BLaER1 (cell line): ENCODE data around the gene TM4SF5.
A peak's percentile ranks its signal among the peaks of the same experiment; 100 is the strongest.

Source experiments
- H3K27ac ChIP-seq: shearing (Covaris generic); formaldehyde crosslinking; 2 replicates; pipeline ENCODE4 v1.8.1; 2022
- H3K27me3 ChIP-seq: shearing (Covaris generic); formaldehyde crosslinking; 2 replicates; pipeline ENCODE4 v1.8.1; 2022
- H3K36me3 ChIP-seq: shearing (Covaris generic); formaldehyde crosslinking; 2 replicates; pipeline ENCODE4 v1.8.1; 2022
- H3K4me1 ChIP-seq: shearing (Covaris generic); formaldehyde crosslinking; 2 replicates; pipeline ENCODE4 v1.8.1; 2022
- H3K4me2 ChIP-seq: shearing (Covaris generic); formaldehyde crosslinking; 2 replicates; pipeline ENCODE4 v1.8.1; 2022
- H3K4me3 ChIP-seq: shearing (Covaris generic); formaldehyde crosslinking; 2 replicates; pipeline ENCODE4 v1.8.1; 2022
- H3K9ac ChIP-seq: shearing (Covaris generic); formaldehyde crosslinking; 2 replicates; pipeline ENCODE4 v1.8.1; 2022
- H3K9me3 ChIP-seq: shearing (Covaris generic); formaldehyde crosslinking; 2 replicates; pipeline ENCODE4 v1.8.1; 2022
- H4K20me1 ChIP-seq: shearing (Covaris generic); formaldehyde crosslinking; 2 replicates; pipeline ENCODE4 v1.8.1; 2022
- Cebpa-rat ChIP-seq: shearing (Covaris generic); IDR thresholded peaks from 2 replicates; pipeline ENCODE4 v1.8.1; 2022

TM4SF5 gene

DNA sequence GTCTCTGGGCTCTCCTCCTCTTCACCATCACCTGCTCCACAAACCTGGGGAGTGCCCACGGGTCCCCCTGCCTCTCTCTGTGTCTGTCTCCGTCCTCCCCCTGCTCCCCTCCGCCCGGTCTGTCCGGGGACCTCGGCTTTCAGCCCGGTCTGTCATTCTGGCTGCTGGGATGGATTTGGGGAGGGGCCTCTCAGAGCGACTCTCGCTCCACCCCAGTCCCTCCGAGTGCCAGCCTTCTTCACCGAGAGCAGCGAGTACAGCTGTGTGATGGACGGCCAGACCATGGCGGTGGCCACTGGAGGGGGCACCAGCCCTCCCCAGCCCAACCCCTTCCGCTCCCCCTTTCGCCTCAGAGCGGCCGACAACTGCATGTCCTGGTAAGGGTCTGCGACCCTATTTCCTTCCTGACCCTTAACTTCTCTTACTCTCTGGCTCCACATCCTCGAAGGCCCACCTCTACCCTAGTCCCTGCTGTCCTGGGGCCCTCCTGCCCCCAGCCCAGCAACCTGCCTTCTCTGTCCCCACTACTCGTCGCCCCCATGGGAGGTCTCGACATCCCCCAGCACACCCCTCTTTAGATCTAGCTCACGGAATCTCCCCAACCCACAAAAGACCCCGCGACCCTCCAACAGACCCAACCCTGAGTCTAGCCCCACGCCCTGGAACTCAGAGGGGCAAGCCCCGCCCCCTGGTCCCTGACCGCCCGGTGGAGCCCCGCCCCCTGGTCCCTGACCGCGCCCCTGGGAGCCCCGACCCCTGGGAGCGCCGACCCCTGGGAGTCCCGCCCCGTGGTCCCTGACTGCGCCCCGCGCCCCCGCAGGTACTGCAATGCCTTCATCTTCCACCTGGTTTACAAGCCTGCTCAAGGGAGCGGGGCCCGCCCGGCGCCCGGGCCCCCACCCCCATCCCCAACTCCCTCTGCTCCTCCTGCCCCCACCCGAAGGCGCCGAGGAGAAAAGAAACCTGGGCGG is 26.4 kb upstream of the TM4SF5 start:
- Histone ChIP-seq H3K9ac (no peak overlapping the region), H3K27me3 (peaks cover 27% of the 10 kb centered on the region), H3K4me3 (no peak overlapping the region), H3K4me1 (peaks cover 70% of the 10 kb centered on the region), H3K36me3 (no peaks in the 10 kb centered on the region), H3K27ac (no peak overlapping the region), H3K9me3 (no peaks in the 10 kb centered on the region), H4K20me1 (peaks cover 5% of the 10 kb centered on the region; the same call in 1 of the 2 replicates), H3K4me2 (no peak overlapping the region)
- TF ChIP-seq Cebpa-rat = no peak

GRCh38 chr17:4747847-4748246 is 23.8 kb upstream of the TM4SF5 start:
- H4K20me1 ChIP-seq = no peaks in the 10 kb centered on the region
- no peak overlapping the region for H3K9ac ChIP-seq
- H3K4me2 ChIP-seq = peak overlapping the region; percentile 66
- no peaks in the 10 kb centered on the region for H3K36me3 ChIP-seq
- H3K27ac ChIP-seq = peak overlapping the region; percentile 52
- peak overlapping the region; percentile 13 for H3K4me3 ChIP-seq
- no peaks in the 10 kb centered on the region for H3K9me3 ChIP-seq
- TF ChIP-seq Cebpa-rat = no peak
- peaks cover 1% of the 10 kb centered on the region; the same call in 1 of the 2 replicates for H3K27me3 ChIP-seq
- peaks cover 74% of the 10 kb centered on the region for H3K4me1 ChIP-seq

DNA sequence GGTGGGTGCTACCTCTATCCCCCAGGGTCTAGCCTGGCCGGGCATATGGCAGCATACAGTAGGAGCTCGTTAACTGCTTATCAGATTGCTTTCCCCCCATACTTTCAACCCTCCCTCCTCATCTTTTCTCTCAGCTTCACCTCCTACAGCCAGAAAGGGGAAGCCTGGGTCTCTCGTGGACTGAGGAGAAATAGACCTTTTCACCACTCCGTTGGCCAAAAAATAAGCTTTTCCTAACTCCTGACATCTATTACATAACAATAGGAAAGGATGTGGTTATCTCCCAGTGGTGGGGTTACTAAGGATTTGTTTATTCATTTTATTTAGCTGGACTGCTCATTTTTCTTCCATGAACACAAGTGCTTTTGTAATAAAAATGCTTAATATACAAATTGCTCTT is 23.0 kb upstream of the TM4SF5 start:
- no peaks in the 10 kb centered on the region for H3K27me3 ChIP-seq
- H3K4me1 ChIP-seq = peaks cover 65% of the 10 kb centered on the region
- peak overlapping the region; percentile 66 for H3K4me2 ChIP-seq
- H3K9ac ChIP-seq = no peak overlapping the region
- no peak for TF ChIP-seq Cebpa-rat
- H4K20me1 ChIP-seq = no peaks in the 10 kb centered on the region
- H3K9me3 ChIP-seq = no peaks in the 10 kb centered on the region
- H3K36me3 ChIP-seq = no peaks in the 10 kb centered on the region
- H3K4me3 ChIP-seq = no peak overlapping the region
- H3K27ac ChIP-seq = peak overlapping the region; percentile 52

DNA sequence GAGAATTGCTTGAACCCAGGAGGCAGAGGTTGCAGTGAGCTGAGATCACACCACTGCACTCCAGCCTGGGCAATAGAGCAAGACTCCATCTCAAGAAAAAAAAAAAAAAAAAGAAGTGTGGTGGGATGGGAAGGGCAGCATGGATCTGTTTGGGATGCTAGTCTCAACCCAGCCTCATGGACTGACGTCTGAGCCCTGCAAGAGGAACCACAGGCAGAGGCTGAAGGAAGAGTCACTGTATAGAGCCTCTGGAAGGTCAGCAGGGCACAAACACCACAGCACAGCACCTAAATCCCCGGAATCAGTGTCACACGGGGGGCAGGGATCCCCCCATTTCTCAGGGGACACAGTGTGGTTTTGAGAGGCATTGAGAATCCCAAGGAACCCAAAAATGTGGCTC is 21.1 kb upstream of the TM4SF5 start:
- H3K27ac ChIP-seq = no peak overlapping the region
- no peak overlapping the region for H3K9ac ChIP-seq
- no peak for TF ChIP-seq Cebpa-rat
- peak overlapping the region; percentile 44 for H3K4me2 ChIP-seq
- H3K36me3 ChIP-seq = no peaks in the 10 kb centered on the region
- no peaks in the 10 kb centered on the region for H4K20me1 ChIP-seq
- H3K4me1 ChIP-seq = peaks cover 47% of the 10 kb centered on the region
- H3K9me3 ChIP-seq = no peaks in the 10 kb centered on the region
- H3K27me3 ChIP-seq = no peaks in the 10 kb centered on the region
- H3K4me3 ChIP-seq = no peak overlapping the region

GRCh38 chr17:4751932-4752331 is 19.8 kb upstream of the TM4SF5 start:
- Histone ChIP-seq H3K27ac (no peak overlapping the region), H4K20me1 (no peaks in the 10 kb centered on the region), H3K4me3 (no peak overlapping the region), H3K27me3 (no peaks in the 10 kb centered on the region), H3K4me2 (no peak overlapping the region), H3K9me3 (no peaks in the 10 kb centered on the region), H3K4me1 (peaks cover 39% of the 10 kb centered on the region), H3K36me3 (no peaks in the 10 kb centered on the region), H3K9ac (no peak overlapping the region)
- no peak for TF ChIP-seq Cebpa-rat

DNA sequence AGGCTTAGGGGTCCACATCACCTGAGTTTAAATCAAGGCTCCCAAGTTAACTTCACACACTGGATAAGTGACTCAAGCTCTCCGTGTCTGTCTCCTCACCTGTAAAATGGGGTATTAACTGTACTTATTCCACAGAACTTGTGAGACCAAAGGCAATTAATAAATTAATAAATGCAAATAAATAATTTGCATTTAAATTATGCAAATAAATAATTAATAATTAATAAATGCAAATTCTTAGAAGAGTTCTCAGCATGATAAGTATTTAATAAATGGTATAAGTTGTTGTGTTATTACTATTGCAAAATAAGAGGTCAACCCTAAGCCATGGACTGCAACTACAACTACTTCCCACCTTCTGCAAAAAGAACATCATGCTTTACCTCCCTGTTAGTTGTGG is 18.3 kb upstream of the TM4SF5 start:
- Histone ChIP-seq H3K9me3 (no peaks in the 10 kb centered on the region), H3K27me3 (no peaks in the 10 kb centered on the region), H3K4me1 (peaks cover 25% of the 10 kb centered on the region), H3K27ac (no peak overlapping the region), H3K4me2 (no peak overlapping the region), H3K36me3 (no peaks in the 10 kb centered on the region), H4K20me1 (no peaks in the 10 kb centered on the region), H3K4me3 (no peak overlapping the region), H3K9ac (no peak overlapping the region)
- no peak for TF ChIP-seq Cebpa-rat

DNA sequence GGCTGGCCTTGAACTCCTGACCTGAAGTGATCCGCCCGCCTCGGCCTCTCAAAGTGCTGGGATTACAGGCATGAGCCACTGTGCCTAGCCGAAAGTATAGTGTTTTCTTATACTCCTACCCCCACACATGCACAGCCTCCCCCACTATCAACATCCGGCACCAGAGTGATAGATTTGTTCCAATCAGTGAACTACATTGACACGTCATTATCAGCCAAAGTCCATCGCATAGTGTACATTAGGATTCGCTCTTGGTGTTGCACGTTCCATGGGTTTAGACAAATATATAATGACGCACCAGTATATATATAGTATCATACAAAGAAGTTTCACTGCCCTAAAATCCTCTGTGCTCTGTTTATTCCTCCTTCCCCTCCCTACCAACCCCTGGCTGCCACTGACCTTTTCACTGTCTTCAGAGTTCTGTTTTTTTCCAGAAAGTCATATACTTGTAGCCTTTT is 11.9 kb upstream of the TM4SF5 start:
- peaks cover 14% of the 10 kb centered on the region for H3K4me1 ChIP-seq

DNA sequence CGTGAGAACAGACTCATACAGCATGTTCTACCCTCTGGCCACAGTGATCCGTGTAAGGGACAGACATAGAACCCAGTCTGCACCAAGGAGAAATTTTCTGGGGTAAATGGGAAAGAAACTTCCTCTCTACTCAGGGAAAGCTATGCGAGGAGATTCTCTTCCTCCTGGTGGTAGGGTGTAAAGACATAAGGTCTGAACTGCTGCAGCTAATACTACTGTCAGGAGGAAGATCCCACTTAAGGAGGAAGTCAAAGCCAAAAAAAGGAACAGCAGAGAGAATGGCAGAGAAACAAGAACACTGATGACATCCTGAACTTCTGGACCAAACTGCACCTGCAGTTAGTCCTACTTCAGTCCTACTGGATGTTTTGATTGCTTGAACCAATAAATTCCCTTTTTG is 7.1 kb upstream of the TM4SF5 start:
- TF ChIP-seq Cebpa-rat = no peak
- H3K4me2 ChIP-seq = peak overlapping the region; percentile 49
- no peaks in the 10 kb centered on the region for H3K27me3 ChIP-seq
- no peaks in the 10 kb centered on the region for H4K20me1 ChIP-seq
- no peaks in the 10 kb centered on the region for H3K36me3 ChIP-seq
- no peak overlapping the region for H3K9ac ChIP-seq
- H3K9me3 ChIP-seq = no peaks in the 10 kb centered on the region
- no peak overlapping the region for H3K27ac ChIP-seq
- no peak overlapping the region for H3K4me3 ChIP-seq
- peaks cover 31% of the 10 kb centered on the region for H3K4me1 ChIP-seq

More for the DNA sequence above, 11.9 kb upstream of the TM4SF5 start:
- H3K9ac ChIP-seq = no peak overlapping the region
- no peak overlapping the region for H3K4me2 ChIP-seq
- H3K4me3 ChIP-seq = no peak overlapping the region
- no peaks in the 10 kb centered on the region for H4K20me1 ChIP-seq
- no peaks in the 10 kb centered on the region for H3K36me3 ChIP-seq
- no peak for TF ChIP-seq Cebpa-rat
- H3K9me3 ChIP-seq = no peaks in the 10 kb centered on the region
- H3K27me3 ChIP-seq = no peaks in the 10 kb centered on the region
- no peak overlapping the region for H3K27ac ChIP-seq

DNA sequence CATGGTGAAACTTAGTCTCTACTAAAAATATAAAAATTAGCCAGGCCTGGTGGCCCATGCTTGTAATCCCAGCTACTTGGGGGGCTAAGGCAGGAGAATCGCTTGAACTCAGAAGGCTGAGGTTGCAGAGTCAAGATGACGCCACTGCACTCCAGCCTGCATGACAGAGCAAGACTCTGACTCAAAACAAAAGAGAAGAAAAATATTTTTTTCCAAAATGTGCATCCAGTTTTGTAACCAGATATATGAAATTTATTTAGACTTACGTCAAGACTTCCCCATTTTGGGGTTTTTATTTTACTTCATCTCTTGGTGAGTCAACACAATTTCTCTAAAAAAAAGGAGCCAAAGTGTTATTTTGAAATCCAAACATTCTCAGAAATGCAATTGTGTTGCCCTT is 5.5 kb upstream of the TM4SF5 start:
- no peaks in the 10 kb centered on the region for H3K36me3 ChIP-seq
- H3K27me3 ChIP-seq = no peaks in the 10 kb centered on the region
- TF ChIP-seq Cebpa-rat = no peak
- no peak overlapping the region for H3K27ac ChIP-seq
- no peak overlapping the region for H3K4me3 ChIP-seq
- peaks cover 40% of the 10 kb centered on the region for H3K4me1 ChIP-seq
- no peaks in the 10 kb centered on the region for H4K20me1 ChIP-seq
- H3K9me3 ChIP-seq = no peaks in the 10 kb centered on the region
- no peak overlapping the region for H3K4me2 ChIP-seq
- no peak overlapping the region for H3K9ac ChIP-seq

GRCh38 chr17:4766723-4767122 is 5.0 kb upstream of the TM4SF5 start:
- H3K9ac ChIP-seq = no peak overlapping the region
- H4K20me1 ChIP-seq = no peaks in the 10 kb centered on the region
- H3K36me3 ChIP-seq = no peaks in the 10 kb centered on the region
- H3K4me2 ChIP-seq = no peak overlapping the region
- H3K4me1 ChIP-seq = peaks cover 45% of the 10 kb centered on the region
- no peak overlapping the region for H3K4me3 ChIP-seq
- no peaks in the 10 kb centered on the region for H3K27me3 ChIP-seq
- H3K27ac ChIP-seq = no peak overlapping the region
- H3K9me3 ChIP-seq = no peaks in the 10 kb centered on the region
- TF ChIP-seq Cebpa-rat = no peak
